Middle frontal gyrus (tissue), 1 donor: ENCODE results near the gene VIPR2.

Source experiments
- DNase-seq: peaks from one replicate; pipeline ENCODE4 v3.0.0-alpha.2; 2015; ENCODE audit warnings: low spot score; ENCODE audit errors: extremely low spot score

The VIPR2 gene

GRCh38 chr7:159028508-159029401 lies 115.9 kb downstream of the VIPR2 start:
- no peak for DNase-seq

GRCh38 chr7:159027789-159028507 lies 116.7 kb downstream of the VIPR2 start:
- DNase-seq, result no peak

- no peak for DNase-seq
Measured at GRCh38 chr7:159027056-159027788, 117.4 kb downstream of the VIPR2 start.

- DNase-seq, result no peak
Measured at GRCh38 chr7:159026271-159027055, 118.2 kb downstream of the VIPR2 start.

- DNase-seq, result no peak
Measured at GRCh38 chr7:159025161-159025779, 119.4 kb downstream of the VIPR2 start.

GRCh38 chr7:159024280-159024951 lies 120.3 kb downstream of the VIPR2 start:
- DNase-seq, result no peak

- DNase-seq, result no peak
Measured at GRCh38 chr7:159023746-159024145, 120.9 kb downstream of the VIPR2 start.

- DNase-seq, result no peak
Measured at GRCh38 chr7:159023206-159023605, 121.5 kb downstream of the VIPR2 start.

GRCh38 chr7:159022238-159022993 lies 122.3 kb downstream of the VIPR2 start:
- DNase-seq, result no peak

- no peak for DNase-seq
Measured at GRCh38 chr7:159020987-159021386, 123.7 kb downstream of the VIPR2 start.

GRCh38 chr7:159019111-159019510 lies 125.6 kb downstream of the VIPR2 start:
- DNase-seq, result no peak

GRCh38 chr7:159017741-159018140 lies 126.9 kb downstream of the VIPR2 start:
- DNase-seq, result no peak

- no peak for DNase-seq
Measured at GRCh38 chr7:159017210-159017609, 127.5 kb downstream of the VIPR2 start.

GRCh38 chr7:159016591-159016990 lies 128.1 kb downstream of the VIPR2 start:
- no peak for DNase-seq

- no peak for DNase-seq
Measured at GRCh38 chr7:159015454-159016410, 128.9 kb downstream of the VIPR2 start.

GRCh38 chr7:159015081-159015453 lies 129.6 kb downstream of the VIPR2 start:
- no peak for DNase-seq

- DNase-seq, result no peak
Measured at GRCh38 chr7:159014297-159015062, 130.2 kb downstream of the VIPR2 start.
